Activated CD8-positive, alpha-beta memory T cell treated with anti-CD3 and anti-CD28 coated beads, Interleukin-2, amount 10 ng/mL, durations not matched to agents 7 days and 5 days (primary cell): ENCODE data around the gene CHSY3. TPM values are rescaled to one million over a fixed set of nuclear protein-coding genes. Genes with fewer than 3 reads are reported as not detected.

Experiments
- ATAC-seq: fragments of 150-1000 bp; cut with Tn5 transposase; one replicate; pipeline ENCODE4 v1.10.0; 2021; ENCODE audit warnings: moderate library complexity
- CTCF ChIA-PET: fragments of 350-600 bp; sonication (Branson Sonifier 250); formaldehyde crosslinking; loops from one replicate; lab custom pipeline; 2021; ENCODE audit warnings: antibody characterized with exemption; lab: Charles Lee
- DNase-seq: peaks from one replicate; pipeline ENCODE4 v3.0.0-alpha.2; 2020
- H3K27ac Mint-ChIP-seq: one replicate; pipeline ENCODE4 v1.8.0; 2021; ENCODE audit warnings: mild to moderate bottlenecking, mixed read lengths
- H3K27me3 Mint-ChIP-seq: one replicate; pipeline ENCODE4 v1.8.0; 2021; ENCODE audit warnings: mixed read lengths
- H3K36me3 Mint-ChIP-seq: one replicate; pipeline ENCODE4 v1.8.0; 2021; ENCODE audit warnings: mild to moderate bottlenecking, mixed read lengths
- H3K4me1 Mint-ChIP-seq: one replicate; pipeline ENCODE4 v1.8.0; 2021; ENCODE audit warnings: mixed read lengths
- H3K4me3 Mint-ChIP-seq: one replicate; pipeline ENCODE4 v1.8.0; 2021; ENCODE audit warnings: mild to moderate bottlenecking, moderate library complexity, mixed read lengths
- H3K9me3 Mint-ChIP-seq: one replicate; pipeline ENCODE4 v1.8.0; 2022; ENCODE audit warnings: low read depth, mixed read lengths
- total RNA-seq, 2 experiments: library from RNA; stranded (reverse); gene quantifications; one replicate each; pipeline ENCODE4 v1.2.3, GENCODE V29; 2021

Gene CHSY3
- total RNA-seq, 2 experiments from 2014 or later: not detected

- Mint-ChIP-seq H3K4me3 (no peak overlapping the region), H3K9me3 (no peaks in the 10 kb centered on the region), H3K27ac (no peak overlapping the region), H3K36me3 (no peaks in the 10 kb centered on the region), H3K4me1 (no peaks in the 10 kb centered on the region), H3K27me3 (no peaks in the 10 kb centered on the region)
- DNase-seq: no peak
- CTCF ChIA-PET: no interaction called here
- no peak for ATAC-seq
Observed at GRCh38 chr5:129963359-129963758, 59.1 kb downstream of the CHSY3 start.

GRCh38 chr5:129966071-129966470 lies 61.8 kb downstream of the CHSY3 start:
- H3K27ac Mint-ChIP-seq: no peak overlapping the region
- ATAC-seq (no peak), DNase-seq (no peak)
- no peaks in the 10 kb centered on the region for H3K4me1 Mint-ChIP-seq
- H3K36me3 Mint-ChIP-seq: no peaks in the 10 kb centered on the region
- H3K27me3 Mint-ChIP-seq: no peaks in the 10 kb centered on the region
- CTCF ChIA-PET: no interaction called here
- H3K4me3 Mint-ChIP-seq: no peak overlapping the region
- no peaks in the 10 kb centered on the region for H3K9me3 Mint-ChIP-seq

- Mint-ChIP-seq H3K4me1 (no peaks in the 10 kb centered on the region), H3K36me3 (no peaks in the 10 kb centered on the region), H3K4me3 (no peak overlapping the region), H3K27me3 (no peaks in the 10 kb centered on the region), H3K9me3 (no peaks in the 10 kb centered on the region), H3K27ac (no peak overlapping the region)
- ATAC-seq (no peak), DNase-seq (no peak)
- CTCF ChIA-PET: no interaction called here
Observed at GRCh38 chr5:129971714-129972113, 67.4 kb downstream of the CHSY3 start.

- no peak overlapping the region for H3K27ac Mint-ChIP-seq
- DNase-seq: no peak
- no peaks in the 10 kb centered on the region for H3K9me3 Mint-ChIP-seq
- no peaks in the 10 kb centered on the region for H3K36me3 Mint-ChIP-seq
- no peaks in the 10 kb centered on the region for H3K4me1 Mint-ChIP-seq
- CTCF ChIA-PET: no interaction called here
- no peak for ATAC-seq
- H3K27me3 Mint-ChIP-seq: no peaks in the 10 kb centered on the region
- H3K4me3 Mint-ChIP-seq: no peak overlapping the region
Observed at GRCh38 chr5:129972465-129973141, 68.3 kb downstream of the CHSY3 start.

- no peak for DNase-seq
- CTCF ChIA-PET: no interaction called here
- Mint-ChIP-seq H3K9me3 (no peaks in the 10 kb centered on the region), H3K27me3 (no peaks in the 10 kb centered on the region), H3K4me1 (no peaks in the 10 kb centered on the region), H3K36me3 (no peaks in the 10 kb centered on the region), H3K27ac (no peak overlapping the region), H3K4me3 (no peak overlapping the region)
- no peak for ATAC-seq
Observed at GRCh38 chr5:129973716-129974426, 69.6 kb downstream of the CHSY3 start.

- CTCF ChIA-PET: no interaction called here
- H3K36me3 Mint-ChIP-seq: no peaks in the 10 kb centered on the region
- H3K27ac Mint-ChIP-seq: no peak overlapping the region
- DNase-seq (no peak), ATAC-seq (no peak)
- no peak overlapping the region for H3K4me3 Mint-ChIP-seq
- H3K9me3 Mint-ChIP-seq: peaks cover 2% of the 10 kb centered on the region
- H3K4me1 Mint-ChIP-seq: no peaks in the 10 kb centered on the region
- no peaks in the 10 kb centered on the region for H3K27me3 Mint-ChIP-seq
Observed at GRCh38 chr5:129977810-129978209, 73.5 kb downstream of the CHSY3 start.

GRCh38 chr5:129978270-129978669 lies 74.0 kb downstream of the CHSY3 start:
- H3K27ac Mint-ChIP-seq: no peak overlapping the region
- ATAC-seq (no peak), DNase-seq (no peak)
- no peaks in the 10 kb centered on the region for H3K27me3 Mint-ChIP-seq
- H3K4me3 Mint-ChIP-seq: no peak overlapping the region
- CTCF ChIA-PET: no interaction called here
- H3K9me3 Mint-ChIP-seq: peaks cover 2% of the 10 kb centered on the region
- H3K36me3 Mint-ChIP-seq: no peaks in the 10 kb centered on the region
- H3K4me1 Mint-ChIP-seq: no peaks in the 10 kb centered on the region

GRCh38 chr5:129988453-129988852 lies 84.2 kb downstream of the CHSY3 start:
- CTCF ChIA-PET: no interaction called here
- H3K36me3 Mint-ChIP-seq: no peaks in the 10 kb centered on the region
- no peak overlapping the region for H3K27ac Mint-ChIP-seq
- H3K4me3 Mint-ChIP-seq: no peak overlapping the region
- DNase-seq: no peak
- ATAC-seq: no peak
- no peaks in the 10 kb centered on the region for H3K4me1 Mint-ChIP-seq
- peaks cover 11% of the 10 kb centered on the region for H3K9me3 Mint-ChIP-seq
- no peaks in the 10 kb centered on the region for H3K27me3 Mint-ChIP-seq

- Mint-ChIP-seq H3K36me3 (no peaks in the 10 kb centered on the region), H3K27me3 (no peaks in the 10 kb centered on the region), H3K4me1 (no peaks in the 10 kb centered on the region), H3K9me3 (peaks cover 2% of the 10 kb centered on the region), H3K27ac (no peak overlapping the region), H3K4me3 (no peak overlapping the region)
- CTCF ChIA-PET: no interaction called here
- DNase-seq (no peak), ATAC-seq (no peak)
Observed at GRCh38 chr5:129991780-129992179, 87.5 kb downstream of the CHSY3 start.

- H3K4me1 Mint-ChIP-seq: no peaks in the 10 kb centered on the region
- CTCF ChIA-PET: no interaction called here
- H3K9me3 Mint-ChIP-seq: no peaks in the 10 kb centered on the region
- no peak for DNase-seq
- H3K27ac Mint-ChIP-seq: no peak overlapping the region
- no peaks in the 10 kb centered on the region for H3K27me3 Mint-ChIP-seq
- H3K36me3 Mint-ChIP-seq: no peaks in the 10 kb centered on the region
- no peak overlapping the region for H3K4me3 Mint-ChIP-seq
- ATAC-seq: no peak
Observed at GRCh38 chr5:129996896-129997295, 92.6 kb downstream of the CHSY3 start.

GRCh38 chr5:130000460-130000859 lies 96.2 kb downstream of the CHSY3 start:
- H3K4me1 Mint-ChIP-seq: no peaks in the 10 kb centered on the region

GRCh38 chr5:130002183-130002582 lies 97.9 kb downstream of the CHSY3 start:
- no peaks in the 10 kb centered on the region for H3K4me1 Mint-ChIP-seq
- DNase-seq: no peak
- no peaks in the 10 kb centered on the region for H3K9me3 Mint-ChIP-seq
- H3K27me3 Mint-ChIP-seq: no peaks in the 10 kb centered on the region
- ATAC-seq: no peak
- H3K36me3 Mint-ChIP-seq: no peaks in the 10 kb centered on the region
- CTCF ChIA-PET: no interaction called here
- H3K4me3 Mint-ChIP-seq: no peak overlapping the region
- no peak overlapping the region for H3K27ac Mint-ChIP-seq

More at GRCh38 chr5:130000460-130000859, 96.2 kb downstream of the CHSY3 start:
- no peaks in the 10 kb centered on the region for H3K27me3 Mint-ChIP-seq
- no peak overlapping the region for H3K27ac Mint-ChIP-seq
- no peaks in the 10 kb centered on the region for H3K36me3 Mint-ChIP-seq
- ATAC-seq: no peak
- H3K4me3 Mint-ChIP-seq: no peak overlapping the region
- no peak for DNase-seq
- CTCF ChIA-PET: no interaction called here
- H3K9me3 Mint-ChIP-seq: no peaks in the 10 kb centered on the region

- no peak for ATAC-seq
- Mint-ChIP-seq H3K9me3 (no peaks in the 10 kb centered on the region), H3K27ac (no peak overlapping the region), H3K4me3 (no peak overlapping the region), H3K36me3 (no peaks in the 10 kb centered on the region), H3K27me3 (no peaks in the 10 kb centered on the region), H3K4me1 (no peaks in the 10 kb centered on the region)
- CTCF ChIA-PET: no interaction called here
- DNase-seq: no peak
Observed at GRCh38 chr5:130002876-130003275, 98.6 kb downstream of the CHSY3 start.

- CTCF ChIA-PET: no interaction called here
- H3K27ac Mint-ChIP-seq: no peak overlapping the region
Observed at GRCh38 chr5:130011986-130012385, 107.7 kb downstream of the CHSY3 start.

More at GRCh38 chr5:130011986-130012385, 107.7 kb downstream of the CHSY3 start:
- Mint-ChIP-seq H3K4me1 (no peaks in the 10 kb centered on the region), H3K36me3 (no peaks in the 10 kb centered on the region), H3K27me3 (no peaks in the 10 kb centered on the region), H3K4me3 (no peak overlapping the region), H3K9me3 (peaks cover 12% of the 10 kb centered on the region)
- DNase-seq: no peak
- ATAC-seq: no peak
